HG02870 (cell line): ENCODE data around the gene PARP4.
"Not testable (repeated sequence)": the region's sequence is repeated elsewhere in the genome, so short reads cannot be mapped to it uniquely, and the experiment has no call there.

ENCODE experiments used
- ATAC-seq: cut with Tn5 transposase; IDR thresholded peaks from one replicate; pipeline ENCODE4 v1.9.1; 2021; ENCODE audit warnings: mild to moderate bottlenecking, moderate library complexity; ENCODE audit not compliant: unreplicated experiment

The PARP4 gene

GRCh38 chr13:24506283-24506682, 6.3 kb downstream of the PARP4 start:
- ATAC-seq = not testable (repeated sequence)

- no peak for ATAC-seq
These were observed 6.8 kb downstream of the PARP4 start for GRCh38 chr13:24505756-24506155.

GRCh38 chr13:24505256-24505655, 7.3 kb downstream of the PARP4 start:
- no peak for ATAC-seq

GRCh38 chr13:24503379-24503696, 9.2 kb downstream of the PARP4 start:
- no peak for ATAC-seq

GRCh38 chr13:24502533-24503378, 9.8 kb downstream of the PARP4 start:
- ATAC-seq = no peak

GRCh38 chr13:24500977-24501376, 11.6 kb downstream of the PARP4 start:
- no peak for ATAC-seq

GRCh38 chr13:24497742-24498141, 14.8 kb downstream of the PARP4 start:
- no peak for ATAC-seq

GRCh38 chr13:24496295-24496694, 16.3 kb downstream of the PARP4 start:
- not testable (repeated sequence) for ATAC-seq

GRCh38 chr13:24495151-24495729, 17.3 kb downstream of the PARP4 start:
- no peak for ATAC-seq

GRCh38 chr13:24493356-24493755, 19.2 kb downstream of the PARP4 start:
- no peak for ATAC-seq

GRCh38 chr13:24491845-24492244, 20.7 kb downstream of the PARP4 start:
- no peak for ATAC-seq

- ATAC-seq = no peak
These were observed 22.9 kb downstream of the PARP4 start for GRCh38 chr13:24489721-24490120.

- ATAC-seq = not testable (repeated sequence)
These were observed 24.5 kb downstream of the PARP4 start for GRCh38 chr13:24488092-24488491.

- ATAC-seq = not testable (repeated sequence)
These were observed 26.4 kb downstream of the PARP4 start for GRCh38 chr13:24486017-24486657.

GRCh38 chr13:24473686-24474085, 38.9 kb downstream of the PARP4 start:
- no peak for ATAC-seq

GRCh38 chr13:24472129-24472528, 40.4 kb downstream of the PARP4 start:
- ATAC-seq = not testable (repeated sequence)

GRCh38 chr13:24463078-24463477, 49.5 kb downstream of the PARP4 start:
- no peak for ATAC-seq

GRCh38 chr13:24460256-24460655, 52.3 kb downstream of the PARP4 start:
- no peak for ATAC-seq

- no peak for ATAC-seq
These were observed 52.9 kb downstream of the PARP4 start for GRCh38 chr13:24459726-24460125.

GRCh38 chr13:24459234-24459633, 53.3 kb downstream of the PARP4 start:
- no peak for ATAC-seq

GRCh38 chr13:24458736-24459135, 53.8 kb downstream of the PARP4 start:
- ATAC-seq = no peak

GRCh38 chr13:24456396-24456795, 56.2 kb downstream of the PARP4 start:
- ATAC-seq = no peak
